Kidney (tissue), 14 donors: Measurements from ENCODE around the gene UBE3B. TPM values are rescaled to one million over a fixed set of nuclear protein-coding genes. Genes with fewer than 3 reads are reported as not detected.
A peak's percentile ranks its signal among the peaks of the same experiment; 100 is the strongest.

Experiments used
- DNase-seq, 5 donors: peaks; one replicate each; pipeline ENCODE4 v3.0.0-alpha.2; 2013 to 2020
- FAIRE-seq: peaks from 2 replicates; lab custom pipeline; 2012; peaks lifted over from hg19 to GRCh38; lab: Jason Lieb, UNC
- H3K27ac ChIP-seq, 2 donors: one replicate each; pipeline ENCODE4 v1.7.0; 2013; ENCODE audit warnings: low read depth in 2 of 2, low read length in 2 of 2, inconsistent platforms in 1 of 2
- H3K27me3 ChIP-seq: one replicate; pipeline ENCODE4 v1.7.1; 2013; ENCODE audit warnings: low read length, inconsistent platforms; ENCODE audit not compliant: control insufficient read depth, insufficient read depth
- H3K36me3 ChIP-seq, 3 donors: one replicate each; pipeline versions ENCODE4 v1.7.0 to v1.7.1; 2013; ENCODE audit warnings: low read length in 3 of 3, control low read depth in 1 of 3, inconsistent platforms in 1 of 3; ENCODE audit not compliant: insufficient read depth in 3 of 3, control insufficient read depth in 2 of 3
- H3K4me1 ChIP-seq, 3 donors: one replicate each; pipeline versions ENCODE4 v1.7.0 to v1.7.1; 2013; ENCODE audit warnings: low read length in 3 of 3, inconsistent platforms in 1 of 3, low read depth in 1 of 3; ENCODE audit not compliant: control insufficient read depth in 2 of 3, insufficient read depth in 2 of 3
- H3K4me3 ChIP-seq, 3 donors: one replicate each; pipeline versions ENCODE4 v1.7.0 to v1.8.1; 2013; ENCODE audit warnings: low read length in 3 of 3, control low read depth in 1 of 3, inconsistent platforms in 1 of 3
- H3K9ac ChIP-seq, 3 donors: one replicate each; pipeline versions ENCODE4 v1.7.0 to v1.7.1; 2013; ENCODE audit warnings: low read length in 3 of 3, control low read depth in 1 of 3, inconsistent platforms in 1 of 3
- H3K9me3 ChIP-seq, 3 donors: one replicate each; pipeline versions ENCODE4 v1.7.0 to v1.7.1; 2013; ENCODE audit warnings: low read length in 3 of 3, control low read depth in 1 of 3, inconsistent platforms in 1 of 3; ENCODE audit not compliant: control insufficient read depth in 2 of 3, insufficient read depth in 1 of 3
- intact Hi-C: fragments of 100-400 bp; cut with DNase I; formaldehyde crosslinking; loops from one replicate; pipeline ENCODE4 v1.11.1; 2022
- polyA plus RNA-seq: library from polyadenylated mRNA; stranded (reverse); fragments of 350-450 nt; fragmentation: Illumina TruSeq; extraction: RNeasy Lipid Tissue Mini Kit (QIAGEN cat#74804); gene quantifications from one replicate; pipeline ENCODE4 v1.2.3, GENCODE V29; 2014; ENCODE audit warnings: low read depth, low replicate concordance; ENCODE audit not compliant: insufficient read depth
- total RNA-seq: library from RNA; stranded (reverse); fragmentation: NEBNext Ultra II Directional; extraction: Animal tissue kit (Norgen Biotek cat#: 25700); gene quantifications from one replicate; pipeline ENCODE4 v1.2.1, GENCODE V29; 2021
- TF ChIP-seq, protein P1 (sequence below): IDR thresholded peaks from 3 replicates; pipeline ENCODE4 v1.5.1; 2012; ENCODE audit warnings: mild to moderate bottlenecking, moderate library complexity, borderline replicate concordance; ENCODE audit not compliant: insufficient read depth; ENCODE audit errors: extremely low read depth
- donor health status: control.
- donor health status: control.
- donor health status: control.
- donor health status: control.
- donor health status: control.
- donor health status: DM: yes; HTN: yes; CAD: no.
- donor health status: Normal renal cell carcinoma (clear cell type).

Gene UBE3B
- total and polyA plus RNA-seq, 2 donors from 2014 or later = 13.9 to 44.3 TPM

DNA sequence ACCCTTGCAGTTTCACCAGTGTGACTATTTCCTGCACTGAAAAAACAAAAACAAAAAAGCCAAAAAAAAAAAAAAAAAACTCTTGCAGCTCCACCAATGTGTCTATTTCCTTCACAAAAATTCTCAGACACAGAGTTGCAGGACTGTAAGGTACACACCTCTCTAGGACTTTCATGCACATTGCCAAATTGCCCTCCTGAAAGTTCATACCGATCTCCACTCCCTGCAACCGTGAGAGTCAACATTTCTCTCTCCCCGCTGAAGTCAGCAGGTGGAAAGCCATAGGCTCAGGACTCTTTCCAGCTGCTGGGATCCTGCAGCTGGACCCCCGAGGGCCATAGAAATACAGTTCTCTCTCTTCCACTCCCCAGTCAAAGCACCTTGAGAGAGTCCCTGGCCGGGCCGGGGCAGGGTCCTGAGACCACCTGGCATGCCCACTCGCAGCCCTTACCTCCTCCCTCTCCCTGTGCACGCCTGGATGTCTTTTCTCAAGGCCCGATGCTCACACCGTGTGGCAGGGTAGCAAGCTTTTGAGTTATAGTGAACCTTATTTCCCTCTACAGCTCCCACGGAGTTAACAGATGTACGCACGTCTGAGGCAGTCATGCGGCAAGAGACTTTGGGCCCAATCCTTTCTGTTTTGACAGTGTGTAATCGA lies 72.3 kb downstream of the UBE3B start:
- H3K27me3 ChIP-seq = no peaks in the 10 kb centered on the region
- intact Hi-C loops = no loop called here

DNA sequence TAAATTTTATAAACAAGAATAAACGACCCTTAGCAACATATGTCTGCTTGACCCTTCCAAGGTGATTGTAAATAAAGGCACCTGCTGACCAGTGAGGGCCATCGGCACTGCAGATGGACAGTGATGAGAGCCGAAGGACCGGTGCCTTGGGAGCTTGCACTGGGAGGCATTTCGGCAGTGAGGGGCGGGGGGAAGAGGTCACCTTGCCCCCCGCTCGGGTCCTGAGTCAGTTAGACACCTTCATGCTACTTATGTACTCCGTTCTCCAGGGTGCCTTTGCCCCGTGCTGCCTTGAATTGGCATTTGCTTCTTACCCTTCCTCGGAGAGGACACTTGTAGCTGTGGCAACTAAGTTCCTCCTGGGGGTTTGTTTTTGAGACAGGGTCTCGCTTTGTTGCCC lies 72.8 kb downstream of the UBE3B start:
- TF ChIP-seq, protein P1, sequence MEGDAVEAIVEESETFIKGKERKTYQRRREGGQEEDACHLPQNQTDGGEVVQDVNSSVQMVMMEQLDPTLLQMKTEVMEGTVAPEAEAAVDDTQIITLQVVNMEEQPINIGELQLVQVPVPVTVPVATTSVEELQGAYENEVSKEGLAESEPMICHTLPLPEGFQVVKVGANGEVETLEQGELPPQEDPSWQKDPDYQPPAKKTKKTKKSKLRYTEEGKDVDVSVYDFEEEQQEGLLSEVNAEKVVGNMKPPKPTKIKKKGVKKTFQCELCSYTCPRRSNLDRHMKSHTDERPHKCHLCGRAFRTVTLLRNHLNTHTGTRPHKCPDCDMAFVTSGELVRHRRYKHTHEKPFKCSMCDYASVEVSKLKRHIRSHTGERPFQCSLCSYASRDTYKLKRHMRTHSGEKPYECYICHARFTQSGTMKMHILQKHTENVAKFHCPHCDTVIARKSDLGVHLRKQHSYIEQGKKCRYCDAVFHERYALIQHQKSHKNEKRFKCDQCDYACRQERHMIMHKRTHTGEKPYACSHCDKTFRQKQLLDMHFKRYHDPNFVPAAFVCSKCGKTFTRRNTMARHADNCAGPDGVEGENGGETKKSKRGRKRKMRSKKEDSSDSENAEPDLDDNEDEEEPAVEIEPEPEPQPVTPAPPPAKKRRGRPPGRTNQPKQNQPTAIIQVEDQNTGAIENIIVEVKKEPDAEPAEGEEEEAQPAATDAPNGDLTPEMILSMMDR = no peak
- H3K9ac ChIP-seq = no peak overlapping the region
- no peak for FAIRE-seq
- intact Hi-C loops = no loop called here
- DNase-seq = peak in 1 of 5 donors; percentile 42
- H3K27ac ChIP-seq = no peak overlapping the region
- H3K36me3 ChIP-seq = no peaks in the 10 kb centered on the region
- H3K9me3 ChIP-seq = no peaks in the 10 kb centered on the region
- peaks cover 0 to 16% (median 9%) of the 10 kb centered on the region in 3 donors for H3K4me1 ChIP-seq
- no peak overlapping the region for H3K4me3 ChIP-seq
- H3K27me3 ChIP-seq = no peaks in the 10 kb centered on the region

More for the DNA sequence above, 72.3 kb downstream of the UBE3B start:
- Histone ChIP-seq H3K4me1 (peaks cover 0 to 16% (median 9%) of the 10 kb centered on the region in 3 donors), H3K27ac (no peak overlapping the region), H3K9ac (no peak overlapping the region), H3K4me3 (no peak overlapping the region), H3K36me3 (no peaks in the 10 kb centered on the region), H3K9me3 (no peaks in the 10 kb centered on the region)
- FAIRE-seq (no peak), DNase-seq (peak in 3 of 5 donors; percentile 66 to 80 (median 77))
- TF ChIP-seq, protein P1 = no peak

DNA sequence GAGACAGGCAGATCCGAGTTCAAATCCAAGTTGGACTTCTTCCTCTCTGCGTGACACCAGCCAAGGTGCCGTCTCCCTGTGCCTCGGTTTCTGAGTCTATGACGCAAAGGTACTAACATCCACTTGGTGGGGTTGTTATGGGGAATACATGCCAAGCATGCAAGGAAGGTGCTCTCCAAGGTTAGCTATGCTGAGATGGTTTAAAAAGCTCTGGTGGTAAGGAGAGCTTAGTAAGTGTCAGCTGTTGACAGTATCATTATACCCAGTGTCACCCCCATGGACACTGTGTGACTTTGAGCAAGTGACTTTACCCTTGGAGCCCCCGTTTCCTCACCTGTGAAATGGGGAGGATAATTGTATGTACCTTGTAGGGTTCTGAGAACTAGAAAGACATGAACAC lies 73.7 kb downstream of the UBE3B start:
- intact Hi-C loops = no loop called here
- TF ChIP-seq, protein P1 = no peak

More for the DNA sequence above, 73.7 kb downstream of the UBE3B start:
- Histone ChIP-seq H3K27ac (no peak overlapping the region), H3K27me3 (no peaks in the 10 kb centered on the region), H3K9me3 (no peaks in the 10 kb centered on the region), H3K4me3 (no peak overlapping the region), H3K4me1 (peaks cover 0 to 16% (median 9%) of the 10 kb centered on the region in 3 donors), H3K9ac (no peak overlapping the region), H3K36me3 (peaks cover 0 to 4% (median 0%) of the 10 kb centered on the region in 3 donors)
- FAIRE-seq (no peak), DNase-seq (no peak)
